ENCODE measurements around the gene TGFA.
"Not testable (repeated sequence)": the region's sequence is repeated elsewhere in the genome, so short reads cannot be mapped to it uniquely, and the experiment has no call there.

Gene TGFA

DNA sequence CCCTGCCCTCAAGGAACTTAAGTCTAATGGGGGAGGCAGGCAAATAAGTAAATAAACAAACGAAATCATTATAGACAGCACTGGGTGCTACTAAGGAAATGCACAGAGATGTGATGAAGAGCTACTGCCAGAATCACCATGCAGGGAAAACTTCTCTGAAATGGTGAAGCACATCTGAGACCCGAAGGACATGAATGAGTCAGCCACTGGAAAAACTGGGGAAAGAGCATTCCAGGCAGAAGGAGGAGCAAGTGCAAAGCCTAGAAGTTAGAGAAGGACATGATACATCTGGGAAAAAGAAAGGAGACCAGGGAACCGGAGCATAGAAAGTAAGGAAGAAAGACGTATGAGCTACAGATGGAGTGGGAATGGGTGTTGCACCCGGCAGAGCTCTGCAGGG lies 56.8 kb downstream of the TGFA start:
- no peak for DNase-seq

DNA sequence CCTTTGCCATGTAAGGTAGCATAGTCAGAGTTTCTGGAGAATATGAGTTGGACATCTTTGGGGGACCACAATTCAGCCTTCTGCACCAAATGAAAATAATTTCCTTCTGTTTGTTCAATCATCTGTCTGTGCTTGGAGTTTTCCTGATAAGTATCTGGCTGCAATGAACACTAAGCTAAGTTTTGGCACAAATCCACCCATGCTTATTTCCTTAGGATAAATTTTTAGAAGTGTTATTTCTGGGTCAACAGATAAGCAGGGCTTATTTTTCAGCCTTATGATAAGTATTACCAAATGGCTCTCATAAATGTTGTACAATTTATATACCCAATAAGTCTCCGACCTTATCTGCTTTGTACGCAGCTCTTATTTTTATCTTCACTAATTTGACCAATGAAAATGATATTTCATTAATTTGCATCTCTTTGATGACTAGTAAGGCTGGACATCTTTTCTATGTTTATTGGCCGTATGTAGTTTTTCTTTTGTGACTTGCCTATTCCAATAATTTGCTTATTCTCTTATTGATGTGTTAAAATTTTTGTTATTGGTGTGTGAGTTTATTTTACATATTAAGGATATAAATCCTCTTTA lies 59.2 kb downstream of the TGFA start:
- no peak for DNase-seq

DNA sequence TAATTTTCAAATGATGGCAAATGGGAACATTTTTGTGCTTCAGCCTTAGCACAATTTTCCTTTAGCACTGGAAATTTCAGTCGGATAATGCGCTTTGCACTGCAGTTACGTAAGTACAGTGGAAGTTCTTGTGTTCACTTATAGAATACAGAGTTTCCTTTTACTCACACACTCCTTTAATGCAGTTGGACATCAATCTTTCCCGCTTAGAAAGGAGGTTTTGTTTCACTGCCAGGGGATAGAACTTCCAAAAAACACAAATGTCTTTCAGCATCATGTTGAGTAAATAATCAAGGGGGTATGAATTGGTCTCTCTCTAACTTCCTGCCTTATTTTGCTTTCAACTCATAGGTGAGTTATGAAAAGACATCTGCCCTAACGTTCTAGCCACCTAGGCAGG lies 63.2 kb downstream of the TGFA start:
- no peak for DNase-seq

DNA sequence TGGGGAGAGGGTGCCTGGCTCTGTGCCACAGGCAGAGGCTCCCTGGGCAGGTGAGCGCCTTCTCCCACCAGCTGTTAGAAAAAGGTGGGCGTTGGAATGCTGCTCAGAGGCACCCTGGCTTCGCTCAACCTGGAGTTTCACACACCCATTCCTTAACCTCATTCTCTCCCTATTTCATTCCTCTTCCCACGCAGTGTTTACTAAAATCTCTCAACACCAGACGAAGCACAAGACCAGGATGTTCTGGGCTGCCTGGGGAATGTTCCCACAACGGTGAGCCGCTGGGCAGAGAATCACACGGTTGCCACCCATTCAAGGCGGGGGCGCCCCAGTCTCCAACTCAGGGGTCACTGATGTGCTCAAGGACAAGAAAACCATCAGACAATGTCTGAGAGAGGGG lies 64.5 kb downstream of the TGFA start:
- DNase-seq, result no peak

DNA sequence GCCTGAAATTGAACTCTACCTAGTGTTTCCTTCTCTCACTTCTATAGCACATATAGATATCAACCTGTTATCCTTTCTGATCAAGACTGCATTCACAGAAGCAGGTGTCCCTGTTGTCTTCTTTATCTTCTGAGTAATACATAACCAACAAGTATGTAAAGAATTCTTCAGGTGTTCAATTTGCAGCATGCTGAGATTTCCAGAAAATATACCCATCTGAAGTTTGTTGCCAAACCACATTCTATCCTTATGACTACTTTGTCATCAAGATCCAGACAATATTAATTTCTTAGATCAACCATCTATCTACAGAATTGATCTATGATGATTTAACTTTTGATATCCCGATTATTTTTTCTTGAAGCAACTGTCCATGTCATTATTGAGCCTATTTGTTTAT lies 69.5 kb downstream of the TGFA start:
- DNase-seq, result no peak

DNA sequence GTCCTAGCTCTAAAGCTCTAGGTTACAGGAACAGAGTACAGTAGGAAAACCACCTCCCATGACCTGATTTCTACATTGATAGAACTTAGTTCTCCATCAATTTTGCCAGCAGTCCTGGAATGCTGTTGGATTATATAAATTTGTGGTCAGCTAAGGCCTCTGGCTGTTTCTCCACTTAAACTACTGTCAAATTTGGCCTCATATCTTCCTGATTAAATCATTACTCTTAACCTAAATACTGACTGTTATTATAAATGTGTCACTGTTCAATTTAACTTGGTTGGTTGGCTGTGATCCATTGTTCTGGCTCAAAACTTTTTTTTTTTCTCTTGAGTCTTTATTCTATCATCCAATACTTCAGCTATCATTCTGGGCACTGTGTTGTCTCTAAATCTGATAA lies 71.2 kb downstream of the TGFA start:
- DNase-seq, result no peak

DNA sequence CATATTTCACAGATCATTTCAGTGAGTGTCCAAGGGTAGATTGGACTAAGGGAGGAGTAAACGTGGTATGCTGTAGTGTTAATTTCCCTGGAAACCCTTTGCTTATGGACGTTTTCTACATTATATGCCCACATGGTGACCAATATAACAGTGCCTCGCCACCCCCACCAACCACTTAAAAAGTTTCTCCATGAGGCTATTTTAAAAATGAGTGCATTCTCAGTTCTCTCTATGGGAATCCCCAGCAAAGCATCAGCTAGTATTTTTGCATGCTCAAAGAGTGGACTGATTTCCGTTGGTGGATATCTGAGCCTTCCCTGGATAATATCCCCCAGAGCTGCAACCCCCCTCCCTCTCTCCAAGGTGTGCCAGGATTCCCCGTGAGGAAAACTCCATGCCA lies 73.2 kb downstream of the TGFA start:
- no peak for DNase-seq

DNA sequence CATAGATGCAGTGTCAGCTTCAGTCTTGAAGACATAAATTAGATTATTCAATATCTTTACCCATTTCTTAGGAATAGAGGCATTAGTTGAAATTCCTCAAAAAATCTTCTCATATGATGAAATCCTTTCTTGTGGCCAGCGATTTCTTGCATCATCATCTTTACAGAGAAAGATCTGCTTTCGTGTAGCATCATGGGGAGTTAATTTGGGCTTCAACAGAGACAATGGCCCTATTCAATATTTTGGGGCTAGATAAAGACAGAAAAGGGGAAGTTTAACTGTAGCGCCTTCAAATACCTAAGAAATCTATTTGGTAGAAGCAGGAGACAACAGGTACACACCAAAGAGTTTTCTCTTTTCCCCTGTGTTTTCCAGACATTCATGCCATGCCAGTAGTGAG lies 73.8 kb downstream of the TGFA start:
- DNase-seq, result no peak

DNA sequence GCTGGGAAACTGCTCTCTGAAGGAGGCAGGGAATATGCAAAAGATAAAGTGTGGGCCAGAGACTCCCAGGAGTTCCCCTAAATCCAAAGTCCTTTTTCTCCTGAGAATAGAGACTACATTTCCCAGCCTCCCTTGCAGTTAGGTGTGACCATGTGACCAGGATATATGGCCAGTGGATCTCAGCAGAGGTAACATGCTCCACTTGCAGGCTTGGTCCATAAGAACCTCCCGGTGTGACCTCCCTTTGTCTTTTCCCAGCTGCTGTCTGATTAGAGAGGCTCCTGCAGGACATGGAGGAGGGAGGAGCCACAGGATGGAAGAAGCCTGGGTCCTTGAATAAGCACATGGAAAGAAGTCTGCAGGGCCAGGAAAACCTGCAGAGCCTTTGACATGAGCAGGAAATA lies 76.2 kb downstream of the TGFA start:
- no peak for DNase-seq

DNA sequence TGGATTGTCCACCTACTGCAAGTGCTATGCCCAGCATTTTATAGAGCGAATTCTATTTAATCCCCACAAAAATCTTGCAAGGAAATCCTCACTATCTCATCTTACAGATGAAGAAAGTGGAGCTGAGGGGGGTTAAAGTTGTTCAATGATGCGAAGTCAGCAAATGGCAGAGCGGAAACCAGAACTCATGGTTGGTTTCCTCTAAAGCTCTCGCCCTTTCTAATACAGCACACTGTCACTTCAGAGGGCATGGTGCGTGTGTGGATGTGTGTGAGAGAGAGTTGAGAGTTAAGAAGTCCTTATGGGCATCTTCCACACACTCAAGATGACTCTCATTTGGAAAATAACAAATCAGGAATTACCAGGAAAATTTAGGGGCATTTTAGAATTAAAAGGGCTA lies 78.4 kb downstream of the TGFA start:
- no peak for DNase-seq

DNA sequence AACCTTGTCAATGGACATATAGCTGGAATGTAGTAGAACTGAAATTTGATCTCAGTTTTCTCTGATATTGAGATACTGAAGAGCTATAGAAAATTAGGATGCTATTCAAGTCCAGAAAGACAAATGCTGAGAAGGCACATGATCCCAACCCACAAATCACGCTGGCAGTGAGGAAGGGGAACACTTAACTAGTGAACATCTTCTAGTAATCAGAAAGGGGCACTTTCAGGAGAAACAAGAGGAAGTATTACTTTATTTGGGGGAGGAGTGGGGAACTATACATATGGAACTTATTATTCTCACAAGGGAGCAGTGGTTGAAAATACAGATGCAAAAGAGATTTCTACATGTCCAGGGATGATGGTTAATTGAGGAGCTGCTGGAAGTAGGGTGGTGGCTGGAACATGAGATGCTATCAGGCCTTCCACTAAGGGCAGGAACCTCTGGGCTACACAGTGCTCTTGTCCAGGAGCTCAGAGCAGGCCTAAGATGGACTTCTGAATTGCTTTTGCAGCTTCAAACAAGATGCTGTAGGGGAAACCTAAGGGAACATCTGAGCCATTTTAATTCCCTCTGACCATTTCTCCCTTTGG lies 79.3 kb downstream of the TGFA start:
- no peak for DNase-seq

DNA sequence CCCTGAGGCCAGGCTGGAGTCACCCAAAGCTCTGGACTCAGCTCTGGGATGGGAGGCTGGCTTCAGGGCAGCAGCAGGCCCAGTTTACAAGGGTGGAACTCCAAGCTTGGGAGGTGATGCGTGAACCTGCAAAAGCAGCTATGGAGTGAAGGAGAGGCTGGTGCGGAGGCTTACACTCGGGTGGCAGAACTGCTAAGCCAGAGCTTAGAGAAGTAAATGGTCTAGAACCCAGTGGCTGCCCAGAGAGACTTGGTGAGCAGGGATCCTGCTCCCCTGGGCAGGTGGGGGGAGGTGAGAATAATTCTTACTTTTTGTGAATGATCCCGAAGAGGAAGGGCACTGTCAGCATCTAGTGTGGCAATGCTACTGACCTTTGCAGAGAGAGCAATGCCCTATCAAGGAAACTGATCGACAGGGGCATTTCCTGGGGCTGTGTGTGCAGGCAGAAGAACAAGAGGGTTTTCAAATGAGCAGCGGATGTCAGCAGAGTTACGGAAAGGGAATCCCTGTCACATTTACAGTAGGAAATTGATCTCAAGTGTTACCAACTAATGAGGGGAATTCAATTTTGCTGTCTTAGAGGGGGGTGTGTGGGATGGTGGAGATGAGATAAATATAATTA lies 80.4 kb downstream of the TGFA start:
- no peak for DNase-seq

DNA sequence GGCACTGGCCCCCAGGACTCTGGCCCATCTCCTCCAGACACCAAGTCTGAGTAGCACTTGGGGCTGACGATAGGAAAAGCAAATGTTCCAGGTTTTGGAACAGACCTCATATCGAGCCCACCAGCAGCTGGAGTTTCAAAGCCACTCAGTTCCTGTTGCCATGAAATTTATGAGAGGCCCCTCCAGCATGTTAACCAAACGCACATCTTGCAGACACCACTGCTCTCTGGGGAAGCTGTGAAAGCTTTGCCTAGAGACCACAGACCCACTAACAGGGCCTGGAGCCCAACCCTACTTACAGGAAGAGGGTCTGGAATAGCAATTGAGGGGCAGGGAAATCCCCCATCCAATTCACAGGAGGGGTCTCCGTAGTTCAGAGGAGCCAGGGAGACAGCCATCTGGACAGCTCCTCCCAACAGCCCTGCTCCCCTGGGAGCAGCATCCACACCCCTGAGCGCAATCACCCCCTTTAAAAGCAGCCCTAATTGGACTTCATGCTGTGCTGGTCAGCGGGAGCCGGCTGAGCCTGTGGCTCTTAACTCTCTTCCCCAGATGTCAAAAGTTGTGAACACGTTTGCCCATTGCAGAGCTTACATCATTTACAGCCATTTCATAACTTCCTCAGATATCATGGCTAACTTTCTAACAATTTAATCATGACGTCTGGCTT lies 81.3 kb downstream of the TGFA start:
- DNase-seq, result no peak

DNA sequence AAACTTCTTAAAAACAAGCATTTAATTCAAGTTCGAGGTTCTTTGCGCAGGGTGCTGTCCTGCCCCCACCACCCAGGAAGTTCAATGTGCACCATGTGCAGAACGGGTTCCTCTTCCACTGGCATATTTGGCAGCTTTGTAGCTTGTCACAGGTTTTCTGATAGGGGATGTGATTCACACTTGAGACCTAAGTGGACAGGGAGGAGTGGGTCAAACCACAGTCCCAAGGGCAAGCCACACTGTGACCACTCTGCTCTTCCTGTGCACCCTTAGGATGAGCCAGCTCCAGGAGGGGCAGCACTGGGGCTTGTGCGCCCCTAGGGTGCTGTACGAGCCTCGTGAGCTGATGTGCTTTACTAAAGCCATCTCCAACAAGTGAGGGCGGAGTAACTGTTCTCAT lies 82.5 kb downstream of the TGFA start:
- no peak for DNase-seq

DNA sequence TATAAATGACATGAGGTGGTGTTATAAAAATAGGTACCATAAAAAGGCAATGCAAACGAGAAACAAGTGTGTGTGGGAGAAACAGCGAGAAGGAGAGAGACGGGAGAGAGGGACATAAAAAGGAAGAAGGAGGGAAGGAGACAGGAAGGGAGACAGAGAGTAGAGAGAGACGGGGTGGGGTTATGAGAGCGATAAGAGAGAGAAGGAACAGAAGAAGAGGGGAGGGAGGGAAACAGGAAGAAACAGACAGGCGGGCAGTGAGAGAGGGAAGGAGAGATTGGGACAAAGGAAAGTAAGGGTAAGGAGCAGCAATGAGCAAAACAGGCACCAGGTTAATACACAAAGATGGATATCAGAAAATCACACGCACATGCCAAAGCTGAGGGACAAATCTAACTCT lies 83.7 kb downstream of the TGFA start:
- DNase-seq, result no peak

DNA sequence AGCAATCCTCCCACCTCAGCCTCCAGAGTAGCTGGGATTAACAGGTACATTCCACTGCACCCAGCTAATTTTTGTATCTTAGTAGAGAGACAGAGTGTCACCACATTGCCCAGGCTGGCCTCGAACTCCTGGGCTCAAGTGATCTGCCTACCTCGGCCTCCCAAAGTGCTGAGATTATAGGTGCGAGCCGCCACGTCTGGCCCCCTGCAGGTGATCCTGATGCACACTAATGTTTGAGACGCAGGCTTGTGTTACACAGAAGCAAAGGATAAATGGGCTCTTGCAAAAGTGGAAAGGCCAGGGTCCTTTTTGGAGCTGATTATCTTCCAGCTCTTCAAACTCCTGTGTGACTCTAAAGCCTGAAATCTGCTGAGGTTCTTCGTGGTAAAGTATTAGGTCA lies 84.2 kb downstream of the TGFA start:
- no peak for DNase-seq

DNA sequence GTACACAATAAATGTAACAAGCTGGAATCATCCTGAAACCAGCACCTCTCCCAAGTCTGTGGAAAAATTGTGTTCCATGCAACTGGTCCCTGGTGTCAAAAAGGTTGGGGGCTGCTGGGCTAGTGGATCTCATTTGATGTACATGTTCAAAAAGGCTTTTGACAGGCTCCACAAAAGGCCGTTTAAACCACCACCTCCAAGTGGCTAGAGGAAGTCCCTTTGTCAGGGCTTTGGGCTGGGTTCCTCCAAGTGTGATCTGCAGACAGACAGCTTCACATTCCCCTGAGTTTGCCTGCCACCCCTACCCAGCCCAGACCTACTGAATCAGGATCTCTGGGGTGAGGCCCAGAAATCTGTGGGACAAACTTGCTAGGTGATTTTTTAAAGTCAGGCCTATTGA lies 84.7 kb downstream of the TGFA start:
- DNase-seq, result no peak

DNA sequence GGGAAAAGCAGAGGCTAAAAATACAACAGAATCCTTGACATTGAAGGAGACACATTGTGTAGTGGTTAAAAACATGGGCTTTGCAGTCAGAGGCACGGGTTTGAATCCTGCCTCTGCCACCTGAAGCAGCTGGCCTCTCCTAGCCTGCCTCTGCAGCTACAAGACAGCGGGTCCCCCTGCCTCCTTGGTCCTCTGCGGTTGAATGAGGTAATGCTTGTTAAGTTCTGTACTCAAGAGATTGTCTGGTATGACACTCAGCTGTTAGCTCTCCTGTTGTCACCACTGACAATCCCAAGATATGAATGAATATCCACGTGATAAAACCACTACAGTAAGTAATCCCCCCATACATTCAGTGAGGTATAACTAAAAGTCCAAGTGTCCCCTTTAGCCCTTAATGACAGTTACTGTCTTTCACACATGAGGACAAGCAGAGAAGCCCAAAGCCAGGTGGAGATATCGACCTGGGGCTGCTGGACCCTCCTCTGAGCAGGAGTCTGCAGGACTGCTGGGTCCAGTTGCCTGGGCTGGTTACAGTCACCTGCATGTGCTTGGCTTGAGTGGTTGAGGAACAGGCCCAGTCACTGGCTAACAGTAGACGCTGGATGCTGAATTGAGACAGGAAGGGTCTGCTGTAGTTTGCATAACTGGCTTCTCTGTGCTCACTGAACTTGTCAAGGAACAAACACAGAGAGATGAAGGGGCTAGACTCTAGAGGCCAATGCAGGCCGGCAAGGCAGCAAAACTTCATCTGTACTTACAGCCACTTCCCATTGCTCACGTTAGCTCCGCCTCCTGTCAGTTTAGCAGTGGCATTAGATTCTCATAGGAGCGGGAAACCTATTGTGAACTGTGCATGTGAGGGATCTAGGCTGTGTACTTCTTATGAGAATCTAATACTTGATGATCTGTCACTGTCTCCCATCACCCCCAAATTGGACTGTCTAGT lies 85.5 kb downstream of the TGFA start:
- no peak for DNase-seq

DNA sequence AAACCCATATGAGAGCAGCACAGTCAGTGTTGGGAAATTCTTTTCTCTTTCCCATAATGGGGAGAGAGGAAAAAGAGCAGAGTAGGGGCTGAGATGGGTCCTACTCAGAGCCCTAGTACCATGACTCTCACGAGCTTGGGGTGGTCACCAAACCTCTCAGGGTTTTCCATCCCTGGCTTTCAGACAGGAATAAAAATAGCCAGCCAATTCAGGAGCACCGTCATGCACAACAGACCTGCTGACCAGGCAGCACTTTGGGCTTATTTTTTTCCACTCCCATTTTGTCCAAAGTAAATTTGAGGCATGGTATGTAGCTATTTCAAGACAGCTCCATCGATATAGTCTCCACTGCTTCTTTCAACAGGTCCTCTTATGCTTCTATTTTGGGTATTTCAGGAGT lies 86.4 kb downstream of the TGFA start:
- no peak for DNase-seq

DNA sequence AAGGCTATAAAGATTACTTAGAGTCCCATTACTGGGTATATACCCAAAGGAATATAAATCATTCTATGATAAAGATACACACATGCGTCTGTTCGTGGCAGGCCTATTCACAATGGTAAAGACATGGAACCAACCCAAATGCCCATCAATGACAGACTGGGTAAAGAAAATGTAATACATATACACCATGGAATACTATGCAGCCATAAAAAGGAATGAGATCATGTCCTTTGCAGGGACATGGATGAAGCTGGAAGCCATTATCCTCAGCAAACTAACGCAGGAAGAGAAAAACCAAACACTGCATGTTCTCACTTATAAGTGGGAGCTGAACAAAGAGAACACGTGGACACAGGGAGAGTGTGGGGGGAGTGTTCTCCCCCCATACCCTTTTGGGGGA lies 87.0 kb downstream of the TGFA start:
- not testable (repeated sequence) for DNase-seq

DNA sequence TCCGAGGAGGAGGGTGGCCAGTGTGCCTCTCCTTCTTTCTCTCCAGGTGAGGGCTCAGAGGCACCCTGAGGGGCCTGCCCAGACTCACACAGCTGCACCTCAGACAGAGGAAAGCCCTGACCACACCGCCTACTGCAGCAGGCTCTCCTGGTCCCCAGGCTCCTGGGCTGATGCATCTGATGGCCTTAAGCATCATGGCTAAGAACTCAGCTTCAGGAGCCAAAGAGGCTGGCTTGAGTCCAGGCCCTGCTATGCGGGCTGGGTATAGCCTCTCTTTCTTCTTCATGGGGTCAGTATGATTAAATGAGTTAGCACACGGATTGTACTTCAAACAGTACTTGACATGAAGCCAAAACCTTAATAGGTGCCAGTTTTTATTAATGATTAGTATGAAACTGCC lies 89.6 kb downstream of the TGFA start:
- no peak for DNase-seq

DNA sequence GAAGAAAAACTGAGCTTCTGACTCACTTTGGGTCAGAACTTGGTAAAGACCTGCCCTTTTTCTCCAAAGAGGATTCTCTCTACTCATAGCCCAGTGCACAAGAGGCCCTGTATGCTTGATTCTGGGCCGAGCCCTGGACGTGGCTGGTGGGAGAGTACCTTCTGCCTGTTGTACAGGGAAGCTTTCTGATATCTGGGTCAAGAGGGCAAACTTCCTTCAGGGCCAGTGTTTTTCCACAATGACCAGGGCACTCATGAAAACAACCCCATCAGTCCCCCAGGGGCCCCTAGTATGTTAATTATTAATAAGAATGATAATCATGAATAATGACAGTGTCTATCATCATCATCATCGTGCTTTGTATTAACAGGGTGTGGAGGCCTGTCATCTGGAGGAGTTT lies 90.0 kb downstream of the TGFA start:
- DNase-seq, result no peak
